Activated T-cell treated with anti-CD3 and anti-CD28 coated beads, Interleukin-2, amount 50 U/mL, for 72 hours (primary cell): Measurements from ENCODE around the gene SELENOW. TPM values are rescaled to one million over a fixed set of nuclear protein-coding genes. Genes with fewer than 3 reads are reported as not detected.
"Not testable (repeated sequence)": the region's sequence is repeated elsewhere in the genome, so short reads cannot be mapped to it uniquely, and the experiment has no call there.

Source experiments
- ATAC-seq, 2 donors: fragments of 150-1000 bp; cut with Tn5 transposase; replicated peaks in 1 of 2; 2 replicates each; pipeline ENCODE4 v1.10.0; 2021; ENCODE audit warnings: moderate library complexity in 2 of 2, mild to moderate bottlenecking in 1 of 2
- DNase-seq, 2 donors: peaks; one replicate each; pipeline ENCODE4 v3.0.0; 2021 to 2022; ENCODE audit warnings: mixed read lengths in 1 of 2
- H3K27ac Mint-ChIP-seq: one replicate; pipeline ENCODE4 v1.8.0; 2022; ENCODE audit warnings: mild to moderate bottlenecking, moderate library complexity, mixed read lengths
- H3K27me3 Mint-ChIP-seq: one replicate; pipeline ENCODE4 v1.8.0; 2022; ENCODE audit warnings: low read depth, mixed read lengths
- H3K36me3 Mint-ChIP-seq, 2 donors: one replicate each; pipeline ENCODE4 v1.8.0; 2022; ENCODE audit warnings: mixed read lengths in 2 of 2, mild to moderate bottlenecking in 1 of 2; ENCODE audit not compliant: insufficient read depth in 2 of 2
- H3K4me1 Mint-ChIP-seq: one replicate; pipeline ENCODE4 v1.8.0; 2022; ENCODE audit warnings: low read depth, mixed read lengths
- H3K4me3 Mint-ChIP-seq, 2 donors: one replicate each; pipeline ENCODE4 v1.8.0; 2022; ENCODE audit warnings: mild to moderate bottlenecking in 2 of 2, mixed read lengths in 2 of 2, moderate library complexity in 2 of 2
- H3K9me3 Mint-ChIP-seq, 2 donors: one replicate each; pipeline ENCODE4 v1.8.0; 2022; ENCODE audit warnings: mixed read lengths in 2 of 2
- total RNA-seq, 2 donors: library from RNA; stranded (reverse); gene quantifications; one replicate each; pipeline ENCODE4 v1.2.3, GENCODE V29; 2022

SELENOW gene
- total RNA-seq = 10 to 100 TPM; 73.4 to 79.5 TPM

GRCh38 chr19:47778049-47778953 lies at the start of gene SELENOW:
SELENOW (plus strand) TSS chr19:47778703; CDS start chr19:47778786, 83 bp downstream.
- H3K9me3 Mint-ChIP-seq = no peaks in the 10 kb centered on the region
- H3K27me3 Mint-ChIP-seq = no peaks in the 10 kb centered on the region
- H3K4me3 Mint-ChIP-seq = peak within 1 kb of the TSS; percentile 95 to 98
- peak within 1 kb of the TSS; percentile 93 for H3K27ac Mint-ChIP-seq
- peak; percentile 97 for ATAC-seq
- H3K4me1 Mint-ChIP-seq = peaks cover 35% of the 10 kb centered on the region
- peak; percentile 88 for DNase-seq
- H3K36me3 Mint-ChIP-seq = peaks cover 6 to 7% of the 10 kb centered on the region in 2 donors

GRCh38 chr19:47729468-47729798 lies 49.1 kb upstream of the SELENOW start:
- ATAC-seq = peak; percentile 62 to 67
- peak in 1 of 2 donors; percentile 28 for DNase-seq
- Mint-ChIP-seq H3K36me3 (no peaks in the 10 kb centered on the region), H3K27ac (no peak overlapping the region), H3K27me3 (peaks cover 35% of the 10 kb centered on the region), H3K9me3 (no peaks in the 10 kb centered on the region), H3K4me1 (peaks cover 26% of the 10 kb centered on the region), H3K4me3 (peak overlapping the region; percentile 93 to 94)

- Mint-ChIP-seq H3K9me3 (no peaks in the 10 kb centered on the region), H3K27ac (no peak overlapping the region), H3K4me3 (peak overlapping the region; percentile 93 to 94), H3K27me3 (peaks cover 35% of the 10 kb centered on the region), H3K4me1 (peaks cover 26% of the 10 kb centered on the region), H3K36me3 (no peaks in the 10 kb centered on the region)
- ATAC-seq (peak; percentile 91 to 93), DNase-seq (peak; percentile 74 to 75)
Observed at GRCh38 chr19:47729799-47730520, 48.5 kb upstream of the SELENOW start.

GRCh38 chr19:47730521-47730889 lies 48.0 kb upstream of the SELENOW start:
- Mint-ChIP-seq H3K27ac (no peak overlapping the region), H3K4me1 (peaks cover 26% of the 10 kb centered on the region), H3K9me3 (no peaks in the 10 kb centered on the region), H3K27me3 (peaks cover 35% of the 10 kb centered on the region), H3K36me3 (no peaks in the 10 kb centered on the region), H3K4me3 (peak overlapping the region; percentile 93 to 94)
- no peak for DNase-seq
- no peak for ATAC-seq

GRCh38 chr19:47730910-47731309 lies 47.6 kb upstream of the SELENOW start:
- no peaks in the 10 kb centered on the region for H3K36me3 Mint-ChIP-seq
- peaks cover 35% of the 10 kb centered on the region for H3K27me3 Mint-ChIP-seq
- H3K4me1 Mint-ChIP-seq = peaks cover 26% of the 10 kb centered on the region
- no peak for DNase-seq
- H3K4me3 Mint-ChIP-seq = no peak overlapping the region
- no peaks in the 10 kb centered on the region for H3K9me3 Mint-ChIP-seq
- H3K27ac Mint-ChIP-seq = no peak overlapping the region
- no peak for ATAC-seq

GRCh38 chr19:47735131-47735530 lies 43.4 kb upstream of the SELENOW start:
- no peak for ATAC-seq
- Mint-ChIP-seq H3K4me1 (peaks cover 5% of the 10 kb centered on the region), H3K36me3 (no peaks in the 10 kb centered on the region), H3K27me3 (peaks cover 9% of the 10 kb centered on the region), H3K4me3 (no peak overlapping the region), H3K9me3 (no peaks in the 10 kb centered on the region), H3K27ac (no peak overlapping the region)
- DNase-seq = no peak

GRCh38 chr19:47740866-47741519 lies 37.5 kb upstream of the SELENOW start:
- H3K27ac Mint-ChIP-seq = no peak overlapping the region
- no peak overlapping the region for H3K4me3 Mint-ChIP-seq
- no peak for DNase-seq
- no peaks in the 10 kb centered on the region for H3K27me3 Mint-ChIP-seq
- peaks cover 36% of the 10 kb centered on the region for H3K4me1 Mint-ChIP-seq
- H3K9me3 Mint-ChIP-seq = no peaks in the 10 kb centered on the region
- peaks cover 0 to 3% of the 10 kb centered on the region in 2 donors for H3K36me3 Mint-ChIP-seq
- ATAC-seq = no peak

GRCh38 chr19:47741544-47742140 lies 36.9 kb upstream of the SELENOW start:
- no peak for ATAC-seq
- H3K27ac Mint-ChIP-seq = no peak overlapping the region
- no peaks in the 10 kb centered on the region for H3K9me3 Mint-ChIP-seq
- peaks cover 42% of the 10 kb centered on the region for H3K4me1 Mint-ChIP-seq
- H3K27me3 Mint-ChIP-seq = no peaks in the 10 kb centered on the region
- H3K36me3 Mint-ChIP-seq = peaks cover 0 to 3% of the 10 kb centered on the region in 2 donors
- H3K4me3 Mint-ChIP-seq = peak overlapping the region in 1 of 2 donors; percentile 3
- DNase-seq = no peak

GRCh38 chr19:47742634-47743033 lies 35.9 kb upstream of the SELENOW start:
- ATAC-seq (no peak), DNase-seq (no peak)
- no peak overlapping the region for H3K27ac Mint-ChIP-seq
- H3K36me3 Mint-ChIP-seq = peaks cover 0 to 3% of the 10 kb centered on the region in 2 donors
- H3K4me1 Mint-ChIP-seq = peaks cover 47% of the 10 kb centered on the region
- H3K9me3 Mint-ChIP-seq = no peaks in the 10 kb centered on the region
- peak overlapping the region; percentile 97 to 100 for H3K4me3 Mint-ChIP-seq
- H3K27me3 Mint-ChIP-seq = no peaks in the 10 kb centered on the region

GRCh38 chr19:47745010-47745901 lies 33.2 kb upstream of the SELENOW start, which contains the start of gene NOP53:
NOP53 (plus strand) TSS chr19:47745546; CDS start chr19:47745560, 14 bp downstream.
- DNase-seq (peak; percentile 94 to 97), ATAC-seq (peak; percentile 74 to 76)
- H3K9me3 Mint-ChIP-seq = no peaks in the 10 kb centered on the region
- peak within 1 kb of the TSS; percentile 97 to 100 for H3K4me3 Mint-ChIP-seq
- H3K36me3 Mint-ChIP-seq = peaks cover 9 to 13% of the 10 kb centered on the region in 2 donors
- peaks cover 64% of the 10 kb centered on the region for H3K4me1 Mint-ChIP-seq
- H3K27me3 Mint-ChIP-seq = no peaks in the 10 kb centered on the region
- H3K27ac Mint-ChIP-seq = peak within 1 kb of the TSS; percentile 100

GRCh38 chr19:47746129-47746528 lies 32.4 kb upstream of the SELENOW start:
- peak overlapping the region; percentile 97 to 100 for H3K4me3 Mint-ChIP-seq
- not testable (repeated sequence) for H3K27me3 Mint-ChIP-seq, DNase-seq, ATAC-seq, H3K9me3 Mint-ChIP-seq
- peak overlapping the region; percentile 86 for H3K27ac Mint-ChIP-seq
- peaks cover 9 to 16% of the 10 kb centered on the region in 2 donors for H3K36me3 Mint-ChIP-seq
- H3K4me1 Mint-ChIP-seq = peaks cover 64% of the 10 kb centered on the region

GRCh38 chr19:47749326-47749725 lies 29.2 kb upstream of the SELENOW start:
- Mint-ChIP-seq H3K36me3 (peaks cover 9 to 33% of the 10 kb centered on the region in 2 donors), H3K4me3 (peak overlapping the region; percentile 25 to 67)

More at GRCh38 chr19:47749326-47749725, 29.2 kb upstream of the SELENOW start:
- no peak for DNase-seq
- no peak for ATAC-seq
- Mint-ChIP-seq H3K27me3 (no peaks in the 10 kb centered on the region), H3K9me3 (no peaks in the 10 kb centered on the region), H3K4me1 (peaks cover 42% of the 10 kb centered on the region), H3K27ac (peak overlapping the region; percentile 90)
